ENCODE data around the gene SYNPO2L. TPM values are rescaled to one million over a fixed set of nuclear protein-coding genes. Genes with fewer than 3 reads are reported as not detected.

Gene SYNPO2L
- total and polyA plus RNA-seq, 4 donors: under 0.01 to 0.02 TPM; not detected in 2

DNA sequence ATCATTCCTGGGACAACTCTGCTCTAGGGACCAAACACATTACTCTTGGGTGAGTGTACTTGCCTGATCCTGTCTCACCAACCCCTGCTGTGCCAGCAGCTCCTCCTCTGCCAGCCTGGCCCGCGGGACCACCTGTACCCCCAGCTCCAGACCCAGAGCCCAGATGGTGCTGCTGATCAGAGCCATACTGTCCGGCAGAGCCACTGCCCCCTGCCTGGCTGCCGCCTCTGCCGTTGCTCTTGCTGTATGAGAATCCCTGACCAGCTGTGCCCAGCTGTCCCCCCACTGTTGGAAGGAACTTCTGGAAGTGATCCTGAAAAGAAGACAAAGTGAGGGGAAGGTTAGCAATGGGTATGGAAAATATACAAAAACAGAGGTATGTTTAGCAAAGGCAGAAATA, 21.4 kb downstream of the SYNPO2L start:
- Histone ChIP-seq H3K4me1 (ENCODE audit: control insufficient read depth in 4 of 4, insufficient read depth in 4 of 4, low read length in 3 of 4) (no peaks in the 10 kb centered on the region), H3K9ac (ENCODE audit: low read depth in 1 of 2, low read length in 2 of 2) (no peak overlapping the region), H3K36me3 (ENCODE audit: control insufficient read depth in 4 of 4, insufficient read depth in 3 of 4, low read depth in 1 of 4, low read length in 3 of 4) (no peaks in the 10 kb centered on the region), H3K9me3 (ENCODE audit: control insufficient read depth in 4 of 4, low read length in 3 of 4) (no peaks in the 10 kb centered on the region), H3K4me3 (ENCODE audit: low read depth in 1 of 3, low read length in 3 of 3) (no peak overlapping the region), H3K27me3 (ENCODE audit: control insufficient read depth in 4 of 4, insufficient read depth in 4 of 4, low read length in 3 of 4) (no peaks in the 10 kb centered on the region), H3K27ac (ENCODE audit: low read depth in 1 of 2, low read length in 2 of 2) (no peak overlapping the region)
- 73% methylated on average over 5 of the region's 5 CpGs for WGBS
- TF ChIP-seq EGR1 (IDR thresholded peaks at IDR 0.05; ENCODE audit: low read depth in 2 of 2): no peak
- no peak for TF ChIP-seq GABPA (IDR thresholded peaks at IDR 0.05 in 1 of 2, conservative IDR thresholded peaks at IDR 0.05 in 1 of 2)
- TF ChIP-seq RXRA (IDR thresholded peaks at IDR 0.05): no peak
- TF ChIP-seq ATF3 (IDR thresholded peaks at IDR 0.05): no peak
- no peak for TF ChIP-seq NR2F2 (IDR thresholded peaks at IDR 0.05)
- TF ChIP-seq FOXA1 (IDR thresholded peaks at IDR 0.05): no peak
- no peak for TF ChIP-seq JUND (IDR thresholded peaks at IDR 0.05)
- no peak for TF ChIP-seq RAD21 (IDR thresholded peaks at IDR 0.05)
- TF ChIP-seq, protein P1, sequence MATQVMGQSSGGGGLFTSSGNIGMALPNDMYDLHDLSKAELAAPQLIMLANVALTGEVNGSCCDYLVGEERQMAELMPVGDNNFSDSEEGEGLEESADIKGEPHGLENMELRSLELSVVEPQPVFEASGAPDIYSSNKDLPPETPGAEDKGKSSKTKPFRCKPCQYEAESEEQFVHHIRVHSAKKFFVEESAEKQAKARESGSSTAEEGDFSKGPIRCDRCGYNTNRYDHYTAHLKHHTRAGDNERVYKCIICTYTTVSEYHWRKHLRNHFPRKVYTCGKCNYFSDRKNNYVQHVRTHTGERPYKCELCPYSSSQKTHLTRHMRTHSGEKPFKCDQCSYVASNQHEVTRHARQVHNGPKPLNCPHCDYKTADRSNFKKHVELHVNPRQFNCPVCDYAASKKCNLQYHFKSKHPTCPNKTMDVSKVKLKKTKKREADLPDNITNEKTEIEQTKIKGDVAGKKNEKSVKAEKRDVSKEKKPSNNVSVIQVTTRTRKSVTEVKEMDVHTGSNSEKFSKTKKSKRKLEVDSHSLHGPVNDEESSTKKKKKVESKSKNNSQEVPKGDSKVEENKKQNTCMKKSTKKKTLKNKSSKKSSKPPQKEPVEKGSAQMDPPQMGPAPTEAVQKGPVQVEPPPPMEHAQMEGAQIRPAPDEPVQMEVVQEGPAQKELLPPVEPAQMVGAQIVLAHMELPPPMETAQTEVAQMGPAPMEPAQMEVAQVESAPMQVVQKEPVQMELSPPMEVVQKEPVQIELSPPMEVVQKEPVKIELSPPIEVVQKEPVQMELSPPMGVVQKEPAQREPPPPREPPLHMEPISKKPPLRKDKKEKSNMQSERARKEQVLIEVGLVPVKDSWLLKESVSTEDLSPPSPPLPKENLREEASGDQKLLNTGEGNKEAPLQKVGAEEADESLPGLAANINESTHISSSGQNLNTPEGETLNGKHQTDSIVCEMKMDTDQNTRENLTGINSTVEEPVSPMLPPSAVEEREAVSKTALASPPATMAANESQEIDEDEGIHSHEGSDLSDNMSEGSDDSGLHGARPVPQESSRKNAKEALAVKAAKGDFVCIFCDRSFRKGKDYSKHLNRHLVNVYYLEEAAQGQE (IDR thresholded peaks at IDR 0.05): no peak
- no peak for DNase-seq (ENCODE audit: low spot score)

DNA sequence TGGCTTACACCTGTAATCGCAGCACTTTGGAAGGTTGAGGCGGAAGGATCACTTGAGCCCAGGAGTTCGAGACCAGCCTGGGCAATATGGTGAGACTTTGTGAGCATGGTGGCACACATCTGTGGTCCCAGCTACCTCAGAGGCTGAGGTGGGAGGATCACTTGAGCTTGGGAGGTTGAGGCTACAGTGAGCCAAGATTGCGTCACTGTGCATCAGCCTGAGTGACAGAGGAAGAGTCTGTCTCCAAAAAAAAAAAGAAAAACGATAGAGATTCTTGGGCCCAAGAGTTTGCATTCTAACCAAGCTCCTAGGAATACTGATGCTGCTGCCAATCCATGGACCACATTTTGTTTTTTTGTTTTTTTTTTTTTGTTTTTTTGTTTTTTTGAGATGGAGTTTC, 26.7 kb downstream of the SYNPO2L start:
- TF ChIP-seq TAF1 (conservative IDR thresholded peaks at IDR 0.05) (no peak), ZBTB33 (IDR thresholded peaks at IDR 0.05) (no peak), SP1 (IDR thresholded peaks at IDR 0.05) (no peak), YY1 (IDR thresholded peaks at IDR 0.05) (no peak), RXRA (IDR thresholded peaks at IDR 0.05) (no peak), JUND (IDR thresholded peaks at IDR 0.05) (no peak), FOXA1 (IDR thresholded peaks at IDR 0.05) (no peak), CTCF (IDR thresholded peaks at IDR 0.05; ENCODE audit: low read depth, low read length, missing input control) (no peak), RAD21 (IDR thresholded peaks at IDR 0.05) (no peak), HNF4A (conservative IDR thresholded peaks at IDR 0.05) (no peak), NR2F2 (IDR thresholded peaks at IDR 0.05) (no peak), GABPA (IDR thresholded peaks at IDR 0.05 in 1 of 2, conservative IDR thresholded peaks at IDR 0.05 in 1 of 2) (no peak), ATF3 (IDR thresholded peaks at IDR 0.05) (no peak), EGR1 (IDR thresholded peaks at IDR 0.05; ENCODE audit: low read depth in 2 of 2) (no peak), FOXA2 (IDR thresholded peaks at IDR 0.05) (no peak), HNF4G (IDR thresholded peaks at IDR 0.05) (no peak)
- TF ChIP-seq, protein P2, sequence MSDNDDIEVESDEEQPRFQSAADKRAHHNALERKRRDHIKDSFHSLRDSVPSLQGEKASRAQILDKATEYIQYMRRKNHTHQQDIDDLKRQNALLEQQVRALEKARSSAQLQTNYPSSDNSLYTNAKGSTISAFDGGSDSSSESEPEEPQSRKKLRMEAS (IDR thresholded peaks at IDR 0.05): no peak
- TF ChIP-seq, protein P1 (IDR thresholded peaks at IDR 0.05): no peak
- Histone ChIP-seq H3K9me3 (ENCODE audit: control insufficient read depth in 4 of 4, low read length in 3 of 4) (no peaks in the 10 kb centered on the region), H3K9ac (ENCODE audit: low read depth in 1 of 2, low read length in 2 of 2) (no peak overlapping the region), H3K36me3 (ENCODE audit: control insufficient read depth in 4 of 4, insufficient read depth in 3 of 4, low read depth in 1 of 4, low read length in 3 of 4) (no peaks in the 10 kb centered on the region), H3K4me1 (ENCODE audit: control insufficient read depth in 4 of 4, insufficient read depth in 4 of 4, low read length in 3 of 4) (peaks cover 0 to 14% (median 9%) of the 10 kb centered on the region in 4 donors), H3K27ac (ENCODE audit: low read depth in 1 of 2, low read length in 2 of 2) (no peak overlapping the region), H3K27me3 (ENCODE audit: control insufficient read depth in 4 of 4, insufficient read depth in 4 of 4, low read length in 3 of 4) (no peaks in the 10 kb centered on the region), H3K4me3 (ENCODE audit: low read depth in 1 of 3, low read length in 3 of 3) (no peak overlapping the region)
- DNase-seq (ENCODE audit: low spot score): no peak
- 93% methylated on average over 5 of the region's 5 CpGs for WGBS

Data from liver (tissue), 9 donors.